ENCODE data around the gene PARVA. TPM values are rescaled to one million over a fixed set of nuclear protein-coding genes. Genes with fewer than 3 reads are reported as not detected.

PARVA gene
- total RNA-seq, 2 experiments from 2014 or later = not detected

- Histone ChIP-seq H2AFZ (ENCODE audit: low read length) (no peak overlapping the region), H3K4me2 (ENCODE audit: low read length) (no peak overlapping the region), H3K9me2 (ENCODE audit: insufficient read depth, low read length) (no peaks in the 10 kb centered on the region), H3K36me3 (ENCODE audit: insufficient read depth, low read length) (no peaks in the 10 kb centered on the region), H3K79me2 (ENCODE audit: insufficient read depth, low read depth, low read length) (no peaks in the 10 kb centered on the region), H3K27ac (ENCODE audit: low read depth, low read length, poor library complexity, severe bottlenecking) (no peak overlapping the region), H4K20me1 (ENCODE audit: insufficient read depth, low read length) (no peaks in the 10 kb centered on the region), H3K4me1 (ENCODE audit: insufficient read depth, low read length, poor library complexity, severe bottlenecking) (no peaks in the 10 kb centered on the region), H3K9me3 (ENCODE audit: low read length) (no peaks in the 10 kb centered on the region), H3K4me3 (ENCODE audit: low read depth, low read length, poor library complexity, severe bottlenecking) (no peak overlapping the region)
- TF ChIP-seq EZH2phosphoT487 (IDR thresholded peaks at IDR 0.05; ENCODE audit: borderline replicate concordance, low read depth, low read length) = no peak
- TF ChIP-seq, protein P1, sequence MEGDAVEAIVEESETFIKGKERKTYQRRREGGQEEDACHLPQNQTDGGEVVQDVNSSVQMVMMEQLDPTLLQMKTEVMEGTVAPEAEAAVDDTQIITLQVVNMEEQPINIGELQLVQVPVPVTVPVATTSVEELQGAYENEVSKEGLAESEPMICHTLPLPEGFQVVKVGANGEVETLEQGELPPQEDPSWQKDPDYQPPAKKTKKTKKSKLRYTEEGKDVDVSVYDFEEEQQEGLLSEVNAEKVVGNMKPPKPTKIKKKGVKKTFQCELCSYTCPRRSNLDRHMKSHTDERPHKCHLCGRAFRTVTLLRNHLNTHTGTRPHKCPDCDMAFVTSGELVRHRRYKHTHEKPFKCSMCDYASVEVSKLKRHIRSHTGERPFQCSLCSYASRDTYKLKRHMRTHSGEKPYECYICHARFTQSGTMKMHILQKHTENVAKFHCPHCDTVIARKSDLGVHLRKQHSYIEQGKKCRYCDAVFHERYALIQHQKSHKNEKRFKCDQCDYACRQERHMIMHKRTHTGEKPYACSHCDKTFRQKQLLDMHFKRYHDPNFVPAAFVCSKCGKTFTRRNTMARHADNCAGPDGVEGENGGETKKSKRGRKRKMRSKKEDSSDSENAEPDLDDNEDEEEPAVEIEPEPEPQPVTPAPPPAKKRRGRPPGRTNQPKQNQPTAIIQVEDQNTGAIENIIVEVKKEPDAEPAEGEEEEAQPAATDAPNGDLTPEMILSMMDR (conservative IDR thresholded peaks at IDR 0.05; ENCODE audit: low read length) = no peak
- BruUV-seq (replicated peaks) = no TSS peak
- CTCF ChIA-PET (ENCODE audit: unreplicated experiment) = no interaction called here
- DNase-seq (ENCODE audit: low spot score) = no peak
- intact Hi-C loops (cut with micrococcal nuclease; ENCODE audit: unreplicated experiment) = no loop called here
- POLR2A ChIA-PET = no interaction called here
These were observed 101.4 kb downstream of the PARVA start for GRCh38 chr11:12478743-12479142.

- TF ChIP-seq EZH2phosphoT487 (IDR thresholded peaks at IDR 0.05; ENCODE audit: borderline replicate concordance, low read depth, low read length) = no peak
- TF ChIP-seq, protein P1 (conservative IDR thresholded peaks at IDR 0.05; ENCODE audit: low read length) = no peak
- no peaks in the 10 kb centered on the region for H4K20me1 ChIP-seq (ENCODE audit: insufficient read depth, low read length)
- no peak overlapping the region for H3K4me2 ChIP-seq (ENCODE audit: low read length)
- no peak overlapping the region for H3K27ac ChIP-seq (ENCODE audit: low read depth, low read length, poor library complexity, severe bottlenecking)
- no peaks in the 10 kb centered on the region for H3K36me3 ChIP-seq (ENCODE audit: insufficient read depth, low read length)
- H3K4me3 ChIP-seq (ENCODE audit: low read depth, low read length, poor library complexity, severe bottlenecking) = no peak overlapping the region
- H3K79me2 ChIP-seq (ENCODE audit: insufficient read depth, low read depth, low read length) = no peaks in the 10 kb centered on the region
- CTCF ChIA-PET (ENCODE audit: unreplicated experiment) = no interaction called here
- DNase-seq (ENCODE audit: low spot score) = no peak
- POLR2A ChIA-PET = no interaction called here
- H3K9me3 ChIP-seq (ENCODE audit: low read length) = no peaks in the 10 kb centered on the region
- H3K4me1 ChIP-seq (ENCODE audit: insufficient read depth, low read length, poor library complexity, severe bottlenecking) = no peaks in the 10 kb centered on the region
- no peak overlapping the region for H2AFZ ChIP-seq (ENCODE audit: low read length)
- BruUV-seq (replicated peaks) = no TSS peak
- intact Hi-C loops (cut with micrococcal nuclease; ENCODE audit: unreplicated experiment) = no loop called here
- no peaks in the 10 kb centered on the region for H3K9me2 ChIP-seq (ENCODE audit: insufficient read depth, low read length)
These were observed 103.0 kb downstream of the PARVA start for GRCh38 chr11:12480401-12480800.

- H3K9me2 ChIP-seq (ENCODE audit: insufficient read depth, low read length) = no peaks in the 10 kb centered on the region
- BruUV-seq (replicated peaks) = no TSS peak
- no peak overlapping the region for H3K4me2 ChIP-seq (ENCODE audit: low read length)
- CTCF ChIA-PET (ENCODE audit: unreplicated experiment) = no interaction called here
- no peaks in the 10 kb centered on the region for H4K20me1 ChIP-seq (ENCODE audit: insufficient read depth, low read length)
- no peak overlapping the region for H3K4me3 ChIP-seq (ENCODE audit: low read depth, low read length, poor library complexity, severe bottlenecking)
- H3K79me2 ChIP-seq (ENCODE audit: insufficient read depth, low read depth, low read length) = no peaks in the 10 kb centered on the region
- no peaks in the 10 kb centered on the region for H3K36me3 ChIP-seq (ENCODE audit: insufficient read depth, low read length)
- no peak for TF ChIP-seq EZH2phosphoT487 (IDR thresholded peaks at IDR 0.05; ENCODE audit: borderline replicate concordance, low read depth, low read length)
- TF ChIP-seq, protein P1 (conservative IDR thresholded peaks at IDR 0.05; ENCODE audit: low read length) = no peak
- H2AFZ ChIP-seq (ENCODE audit: low read length) = no peak overlapping the region
- intact Hi-C loops (cut with micrococcal nuclease; ENCODE audit: unreplicated experiment) = no loop called here
- POLR2A ChIA-PET = no interaction called here
- H3K9me3 ChIP-seq (ENCODE audit: low read length) = no peaks in the 10 kb centered on the region
- no peak for DNase-seq (ENCODE audit: low spot score)
- no peak overlapping the region for H3K27ac ChIP-seq (ENCODE audit: low read depth, low read length, poor library complexity, severe bottlenecking)
- H3K4me1 ChIP-seq (ENCODE audit: insufficient read depth, low read length, poor library complexity, severe bottlenecking) = no peaks in the 10 kb centered on the region
These were observed 105.5 kb downstream of the PARVA start for GRCh38 chr11:12482839-12483238.
